PFSK-1 (cell line): ENCODE data around the gene UNC13C.

Experiments used
- FOXP2 ChIP-seq: optimal IDR thresholded peaks from 2 replicates; pipeline ENCODE3; 2011; ENCODE audit warnings: borderline replicate concordance, control low read depth, inconsistent platforms; ENCODE audit not compliant: insufficient read depth; ENCODE audit errors: extremely low read length, extremely low read depth
- POLR2AphosphoS5 ChIP-seq: IDR thresholded peaks from 2 replicates; pipeline ENCODE4 v1.6.1; 2012; ENCODE audit warnings: low read depth, mild to moderate bottlenecking, control low read depth, low read length, moderate library complexity
- REST ChIP-seq, 2 experiments: IDR thresholded peaks; 2 replicates each; pipeline versions ENCODE4 v1.6.1 to v1.8.0; 2011 to 2012; ENCODE audit warnings: low read depth in 2 of 2, low read length in 2 of 2, control low read depth in 1 of 2, inconsistent platforms in 1 of 2, mild to moderate bottlenecking in 1 of 2, moderate library complexity in 1 of 2; ENCODE audit not compliant: insufficient read depth in 1 of 2
- SIN3A ChIP-seq: IDR thresholded peaks from 2 replicates; pipeline ENCODE4 v1.6.1; 2012; ENCODE audit warnings: mild to moderate bottlenecking, low read length, moderate library complexity, borderline replicate concordance; ENCODE audit not compliant: insufficient read depth
- TAF1 ChIP-seq: IDR thresholded peaks from 2 replicates; pipeline ENCODE4 v1.6.1; 2012; ENCODE audit warnings: low read length, control low read depth, borderline replicate concordance; ENCODE audit not compliant: insufficient read depth

GRCh38 chr15:54212635-54213034 lies 234.4 kb downstream of the UNC13C start:
- no peak for TF ChIP-seq REST (IDR thresholded peaks at IDR 0.05; ENCODE audit: insufficient read depth in 1 of 2, low read depth in 2 of 2, low read length in 2 of 2)
- no peak for TF ChIP-seq POLR2AphosphoS5
- TF ChIP-seq TAF1 = no peak
- no peak for TF ChIP-seq SIN3A
- no peak for TF ChIP-seq FOXP2
